Epithelial cell of proximal tubule (primary cell): ENCODE data around the gene CABP5. TPM values are rescaled to one million over a fixed set of nuclear protein-coding genes. Genes with fewer than 3 reads are reported as not detected.
A peak's percentile ranks its signal among the peaks of the same experiment; 100 is the strongest.

Experiments used
- DNase-seq: peaks from one replicate; pipeline ENCODE4 v3.0.0-alpha.2; 2011; ENCODE audit warnings: low read depth
- H3K4me3 ChIP-seq: 2 replicates; pipeline ENCODE4 v1.5.1; 2011; ENCODE audit warnings: low read depth, mild to moderate bottlenecking, low read length
- total RNA-seq: library from RNA; depleted of rRNA; stranded (reverse); fragments of >200 nt; gene quantifications from 2 replicates; pipeline ENCODE4 v1.2.3, GENCODE V29; 2015
- TF ChIP-seq, protein P1 (sequence below): conservative IDR thresholded peaks from 2 replicates; pipeline ENCODE4 v1.5.1; 2012; ENCODE audit warnings: low read depth, mild to moderate bottlenecking, low read length

The CABP5 gene
- total RNA-seq, 1 donor from 2014 or later = not detected

DNA sequence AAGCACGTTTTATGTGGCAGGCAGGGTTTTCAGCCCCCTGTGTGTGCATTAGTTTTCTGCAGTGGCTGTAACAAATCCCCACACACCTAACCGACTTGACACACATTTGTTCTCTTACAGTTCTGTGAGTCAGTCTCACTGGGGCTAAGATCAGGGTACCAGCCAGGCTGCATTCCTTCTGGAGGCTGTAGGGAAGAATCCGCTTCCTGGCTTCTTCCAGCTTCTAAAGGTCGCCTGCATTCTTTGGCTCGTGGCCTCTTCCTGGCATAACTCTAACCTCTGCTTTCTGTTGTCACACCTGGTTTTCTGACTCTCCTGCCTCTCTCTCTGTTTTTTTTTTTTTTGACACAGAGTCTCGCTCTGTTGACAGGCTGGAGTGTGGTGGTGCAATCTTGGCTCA, 43.0 kb downstream of the CABP5 start:
- H3K4me3 ChIP-seq = no peak overlapping the region
- TF ChIP-seq, protein P1, sequence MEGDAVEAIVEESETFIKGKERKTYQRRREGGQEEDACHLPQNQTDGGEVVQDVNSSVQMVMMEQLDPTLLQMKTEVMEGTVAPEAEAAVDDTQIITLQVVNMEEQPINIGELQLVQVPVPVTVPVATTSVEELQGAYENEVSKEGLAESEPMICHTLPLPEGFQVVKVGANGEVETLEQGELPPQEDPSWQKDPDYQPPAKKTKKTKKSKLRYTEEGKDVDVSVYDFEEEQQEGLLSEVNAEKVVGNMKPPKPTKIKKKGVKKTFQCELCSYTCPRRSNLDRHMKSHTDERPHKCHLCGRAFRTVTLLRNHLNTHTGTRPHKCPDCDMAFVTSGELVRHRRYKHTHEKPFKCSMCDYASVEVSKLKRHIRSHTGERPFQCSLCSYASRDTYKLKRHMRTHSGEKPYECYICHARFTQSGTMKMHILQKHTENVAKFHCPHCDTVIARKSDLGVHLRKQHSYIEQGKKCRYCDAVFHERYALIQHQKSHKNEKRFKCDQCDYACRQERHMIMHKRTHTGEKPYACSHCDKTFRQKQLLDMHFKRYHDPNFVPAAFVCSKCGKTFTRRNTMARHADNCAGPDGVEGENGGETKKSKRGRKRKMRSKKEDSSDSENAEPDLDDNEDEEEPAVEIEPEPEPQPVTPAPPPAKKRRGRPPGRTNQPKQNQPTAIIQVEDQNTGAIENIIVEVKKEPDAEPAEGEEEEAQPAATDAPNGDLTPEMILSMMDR = no peak
- no peak for DNase-seq

DNA sequence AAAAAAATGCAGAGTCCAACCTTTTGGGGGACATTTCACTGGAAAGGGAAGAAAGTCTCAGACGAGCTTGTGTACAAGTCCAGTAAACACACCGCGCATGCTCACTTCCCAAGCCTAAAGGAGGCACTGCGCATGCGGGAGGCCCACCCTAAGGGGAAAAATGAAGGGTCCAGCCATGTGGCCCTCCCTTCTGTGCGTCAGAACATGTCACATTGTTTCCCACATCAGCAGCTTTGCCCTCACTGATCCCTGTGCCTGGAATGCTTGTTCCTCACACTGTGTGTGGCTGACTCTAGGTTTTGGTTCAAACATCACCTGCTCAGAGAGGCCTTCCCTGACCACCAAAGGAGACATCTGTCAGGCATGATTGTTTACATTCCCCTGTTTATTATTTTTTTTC, 45.1 kb downstream of the CABP5 start:
- TF ChIP-seq, protein P1 = no peak
- DNase-seq = no peak
- no peak overlapping the region for H3K4me3 ChIP-seq

DNA sequence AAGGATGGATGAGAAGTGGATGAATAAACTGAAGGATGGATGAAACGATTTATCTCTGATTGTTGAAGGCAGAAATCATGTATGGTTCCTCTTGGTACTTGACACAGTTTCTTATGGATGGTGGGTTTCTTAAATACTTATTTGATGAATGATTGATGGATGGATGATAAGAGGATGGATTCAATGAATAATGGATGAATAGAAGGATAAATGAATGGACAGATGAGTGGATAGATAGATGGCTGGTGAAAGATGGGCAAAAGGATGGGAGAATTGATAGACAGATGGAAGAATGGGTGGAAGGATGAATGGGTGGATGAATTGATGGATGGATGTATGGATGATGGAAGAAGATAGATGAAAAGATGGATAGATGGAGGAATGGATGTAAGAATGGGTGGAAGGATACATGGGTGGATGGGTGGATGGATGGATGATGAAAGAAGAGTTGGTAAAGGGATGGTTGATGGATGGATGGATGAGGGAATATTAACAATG, 47.6 kb downstream of the CABP5 start:
- TF ChIP-seq, protein P1 = no peak
- DNase-seq = no peak
- H3K4me3 ChIP-seq = no peak overlapping the region

DNA sequence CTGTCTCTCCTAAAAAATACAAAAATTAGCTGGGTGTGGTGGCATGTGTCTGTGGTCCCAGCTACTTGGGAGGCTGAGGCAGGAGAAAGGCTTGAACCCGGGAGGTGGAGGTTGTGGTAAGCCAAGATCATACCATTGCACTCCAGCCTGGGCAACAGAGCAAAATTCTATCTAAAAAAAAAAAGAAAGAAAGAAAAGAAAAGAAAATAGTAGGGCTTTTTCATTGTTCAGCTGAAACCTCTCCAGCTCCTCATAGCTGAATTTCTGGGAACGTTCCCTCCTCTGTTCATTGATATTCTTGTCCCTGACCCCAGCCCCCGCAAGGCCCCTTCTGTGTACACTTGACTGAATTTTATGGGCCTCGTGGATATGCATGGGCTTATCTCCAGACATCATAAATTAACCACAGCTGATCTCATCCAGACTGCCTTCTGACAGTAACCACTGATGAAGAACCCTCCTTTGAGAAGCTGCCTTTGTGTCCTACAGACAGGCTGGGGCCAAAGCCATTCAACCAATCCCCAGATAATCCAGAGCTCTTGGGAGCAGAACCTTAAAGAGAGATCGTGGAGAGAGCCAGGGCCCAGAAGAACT, 49.6 kb downstream of the CABP5 start, which contains the start of gene ELSPBP1:
TSS of gene ELSPBP1 (plus strand) at position 424 of the 594 bp plus-strand sequence. CDS start 14,036 bp downstream, outside the sequence.
- TF ChIP-seq, protein P1 = no peak
- peak; percentile 15 for DNase-seq

DNA sequence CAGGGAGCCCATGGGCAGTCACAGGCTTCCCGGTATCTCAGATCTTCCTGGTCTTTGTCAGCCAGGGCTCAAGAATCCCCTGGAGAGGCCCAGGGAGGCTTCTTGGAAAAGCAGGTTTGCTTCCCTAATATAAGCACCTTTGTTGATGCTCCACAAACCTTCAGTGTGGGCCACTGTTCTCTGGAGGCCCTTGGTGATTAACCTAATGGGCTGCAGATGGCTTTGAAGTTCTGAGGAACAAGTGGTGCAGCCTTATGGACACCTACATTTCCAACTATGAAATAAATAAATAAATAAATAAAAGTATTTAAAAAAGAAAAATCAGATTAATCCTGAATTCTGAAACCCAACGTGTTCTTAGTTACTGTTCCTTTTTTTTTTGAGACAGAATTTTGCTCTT, 51.8 kb downstream of the CABP5 start, which contains the start of gene BSPH1:
TSS of gene BSPH1 (minus strand) at position 101 of the 400 bp plus-strand sequence. CDS start at position 12, 89 bp downstream.
- no peak within 1 kb of the TSS for H3K4me3 ChIP-seq
- TF ChIP-seq, protein P1 = no peak
- no peak for DNase-seq

More for the DNA sequence above, 49.6 kb downstream of the CABP5 start, which contains the start of gene ELSPBP1:
- no peak within 1 kb of the TSS for H3K4me3 ChIP-seq

DNA sequence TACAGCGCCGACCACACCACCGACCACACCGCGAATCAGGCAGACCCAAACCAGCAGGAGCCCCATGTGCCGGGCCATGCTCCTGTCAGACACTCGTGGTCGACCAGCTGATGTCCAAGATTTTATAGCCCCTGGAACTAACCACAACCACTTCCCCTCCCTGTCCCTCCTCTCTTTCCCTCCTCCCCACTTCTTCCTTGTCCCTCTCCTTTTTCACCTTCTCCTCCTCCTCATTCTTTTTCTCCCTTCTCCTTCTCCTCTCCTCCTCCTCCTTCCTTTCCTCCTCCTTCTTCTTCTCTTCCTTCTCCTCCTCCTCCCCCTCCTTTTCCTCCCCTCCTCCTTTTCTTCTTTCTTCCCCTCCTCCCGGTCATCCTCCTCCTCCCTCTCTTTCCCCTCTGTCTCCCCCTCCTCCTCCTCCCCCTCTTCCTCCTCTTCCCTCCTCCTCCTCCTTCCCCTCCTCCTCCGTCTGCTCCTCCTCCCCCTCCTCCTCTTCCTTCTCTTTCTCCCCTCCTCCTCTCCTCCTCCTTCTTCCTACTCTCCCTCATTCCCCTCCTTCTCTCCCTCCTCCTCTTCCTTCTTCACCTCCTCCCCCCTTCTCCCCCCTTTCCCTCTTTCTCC, 52.6 kb downstream of the CABP5 start:
- no peak for DNase-seq
- TF ChIP-seq, protein P1 = no peak
- no peak overlapping the region for H3K4me3 ChIP-seq

Other genes with a start within 250 kb of the CABP5 start
- not detected in 2 replicates for gene TPRX1, start 239.5 kb downstream of the CABP5 start, total RNA-seq
- gene CRX, start 222.1 kb downstream of the CABP5 start, total RNA-seq = not detected in 2 replicates
- gene TPRX2, start 184.8 kb downstream of the CABP5 start, total RNA-seq = not detected in 2 replicates
- gene SULT2A1, start 157.8 kb downstream of the CABP5 start, total RNA-seq = not detected in 2 replicates
- not detected in 2 replicates for gene BSPH1, start 51.9 kb downstream of the CABP5 start, total RNA-seq
- gene ELSPBP1, start 49.4 kb downstream of the CABP5 start, total RNA-seq = not detected in 2 replicates
- 4.7 and 8.5 TPM in 2 replicates for gene PLA2G4C, start 66.7 kb upstream of the CABP5 start, total RNA-seq
- gene LIG1, start 126.3 kb upstream of the CABP5 start, total RNA-seq = 77.4 and 81.9 TPM in 2 replicates
- 1.6 and 2.8 TPM in 2 replicates for gene ZSWIM9, start 126.6 kb upstream of the CABP5 start, total RNA-seq
- 6.3 and 14.7 TPM in 2 replicates for gene CARD8, start 211.8 kb upstream of the CABP5 start, total RNA-seq
- 0.63 and 5.0 TPM in 2 replicates for gene ZNF114, start 226.0 kb upstream of the CABP5 start, total RNA-seq